Inflammatory macrophage (primary cell): ENCODE results near the gene CACNG8.
"Not testable (repeated sequence)": the region's sequence is repeated elsewhere in the genome, so short reads cannot be mapped to it uniquely, and the experiment has no call there.

Experiments used
- DNase-seq, 2 donors: peaks; one replicate each; pipeline ENCODE4 v3.0.0-alpha.2; 2020 to 2022

The CACNG8 gene

GRCh38 chr19:54035215-54036178 lies 72.8 kb downstream of the CACNG8 start:
- DNase-seq: peak; percentile 26 to 32

- DNase-seq: not testable (repeated sequence)
These were observed 73.8 kb downstream of the CACNG8 start for GRCh38 chr19:54036542-54036941.
